Measurements from ENCODE around the gene FAM240B.

Gene FAM240B

DNA sequence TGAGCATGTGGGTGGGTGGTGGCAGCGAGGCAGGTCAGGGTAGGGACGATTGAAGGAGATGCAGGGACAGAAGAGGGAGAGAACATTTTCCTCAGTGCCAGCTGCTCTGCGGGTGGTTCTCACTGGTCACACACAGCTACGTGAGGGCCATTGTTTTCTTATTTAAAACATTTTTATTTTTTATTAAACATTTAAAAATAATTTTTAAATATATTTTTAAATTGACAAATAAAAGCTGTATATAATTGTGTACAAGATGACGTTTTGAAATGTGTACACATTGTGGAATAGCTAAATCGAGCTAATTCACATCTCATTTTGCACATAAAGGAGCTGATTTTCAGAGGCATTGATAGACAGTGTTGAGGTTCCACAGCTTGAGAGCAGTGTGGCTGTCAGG is 14.0 kb downstream of the FAM240B start:
- no peak for DNase-seq (ENCODE audit: low read depth, low spot score)
- H3K27ac ChIP-seq = no peak overlapping the region

DNA sequence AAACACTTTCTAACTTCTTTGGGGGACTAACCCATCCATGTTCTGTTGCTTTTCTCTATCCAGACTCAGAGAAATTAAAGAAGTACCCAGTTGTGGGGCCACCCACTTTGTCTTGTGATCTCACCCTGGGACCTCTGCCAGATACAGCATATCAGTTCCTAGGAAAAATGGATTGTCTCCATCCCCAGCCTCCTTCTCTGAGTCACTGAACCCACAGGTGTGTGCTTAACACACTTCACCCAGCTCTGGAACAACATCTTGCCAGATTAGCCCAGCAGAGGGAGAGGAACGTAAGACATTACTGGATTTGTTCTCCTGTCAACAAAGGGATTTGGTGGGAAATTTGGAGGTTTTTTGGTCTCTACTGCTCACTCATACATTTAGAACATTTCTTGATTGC is 19.2 kb downstream of the FAM240B start:
- H3K27ac ChIP-seq = no peak overlapping the region
- peak; percentile 60 for DNase-seq (ENCODE audit: low read depth, low spot score)

DNA sequence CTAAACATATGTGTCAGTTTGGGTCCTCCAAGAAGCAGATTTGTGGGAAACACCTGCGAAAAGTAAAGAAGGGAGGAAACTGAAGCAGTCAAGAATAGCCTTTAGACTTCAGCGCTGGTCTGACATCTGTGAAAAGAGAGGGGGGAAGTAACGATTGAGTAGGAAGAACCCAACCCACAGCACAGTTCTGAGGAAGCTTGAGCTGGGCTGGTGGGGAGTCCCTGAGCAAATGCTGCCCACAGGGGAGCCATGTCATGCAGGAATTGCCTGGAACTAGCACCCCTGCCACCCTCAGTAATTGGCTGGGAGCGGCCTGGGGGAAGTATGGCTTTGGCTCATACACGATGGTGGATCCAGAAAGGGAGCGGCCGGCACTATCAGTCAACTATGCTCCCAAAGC is 20.6 kb downstream of the FAM240B start:
- DNase-seq (ENCODE audit: low read depth, low spot score) = no peak
- H3K27ac ChIP-seq = no peak overlapping the region

DNA sequence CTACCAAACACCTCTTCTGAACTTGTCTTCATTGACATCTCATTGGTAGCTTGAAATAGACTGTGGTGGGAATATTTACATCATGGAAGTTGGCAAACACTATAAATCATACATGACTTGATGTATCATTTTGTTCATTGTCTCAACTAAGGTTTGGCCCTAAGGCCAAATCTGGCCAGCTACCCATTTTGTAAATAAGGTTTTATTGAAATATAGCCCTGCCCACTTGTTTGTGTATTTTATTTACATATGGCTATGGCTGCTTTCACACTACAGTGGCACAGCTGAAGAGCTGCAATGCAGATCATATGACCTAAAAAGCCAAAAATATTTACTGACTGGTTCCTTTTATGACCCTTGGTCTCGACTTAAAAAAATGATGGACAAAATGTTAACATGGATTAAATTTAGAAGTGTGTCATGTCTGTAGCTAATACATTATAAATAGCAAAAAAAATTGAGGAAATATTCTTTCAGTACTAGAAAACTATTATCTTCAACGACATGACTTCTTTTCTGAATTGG is 22.1 kb downstream of the FAM240B start:
- no peak overlapping the region for H3K27ac ChIP-seq
- no peak for DNase-seq (ENCODE audit: low read depth, low spot score)

DNA sequence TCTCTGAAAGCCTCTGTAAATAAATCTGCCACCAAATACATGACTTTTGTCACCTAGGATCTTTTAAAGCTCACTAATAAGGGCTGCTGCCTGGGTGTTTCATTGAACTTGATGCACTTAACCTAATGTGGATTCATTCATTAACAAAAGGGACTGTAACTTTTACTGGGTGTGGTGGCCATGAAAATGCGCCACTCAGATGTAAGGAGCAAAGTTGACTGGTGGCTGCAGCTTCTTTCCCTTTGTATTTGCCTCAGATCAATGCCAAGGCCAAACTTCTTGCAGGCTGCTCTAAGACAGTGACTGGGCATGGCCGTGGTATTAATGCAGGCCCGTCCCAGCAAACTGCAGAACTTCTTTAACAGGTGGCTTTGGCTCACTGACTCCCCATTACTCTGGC is 22.9 kb downstream of the FAM240B start:
- H3K27ac ChIP-seq = no peak overlapping the region
- DNase-seq (ENCODE audit: low read depth, low spot score) = no peak

DNA sequence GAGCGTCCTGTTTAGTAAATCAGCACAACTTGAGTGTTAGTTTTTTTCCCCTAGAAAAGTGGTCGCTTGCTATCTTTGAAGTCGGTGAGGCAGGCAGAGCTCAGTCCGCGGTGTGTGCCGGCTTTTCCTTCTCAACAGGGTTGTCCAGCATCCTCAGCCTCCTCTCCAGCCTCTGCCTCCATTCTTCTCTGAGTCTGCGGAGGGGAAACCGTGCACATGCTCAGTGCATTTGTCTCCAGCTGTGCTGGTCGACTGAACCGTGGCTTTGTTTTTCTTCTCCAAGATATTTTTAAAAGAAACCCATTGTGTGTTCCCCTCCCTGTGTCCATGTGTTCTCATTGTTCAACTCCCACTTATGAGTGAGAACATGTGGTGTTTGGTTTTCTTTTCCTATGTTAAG is 25.3 kb downstream of the FAM240B start:
- no peak overlapping the region for H3K27ac ChIP-seq
- no peak for DNase-seq (ENCODE audit: low read depth, low spot score)

DNA sequence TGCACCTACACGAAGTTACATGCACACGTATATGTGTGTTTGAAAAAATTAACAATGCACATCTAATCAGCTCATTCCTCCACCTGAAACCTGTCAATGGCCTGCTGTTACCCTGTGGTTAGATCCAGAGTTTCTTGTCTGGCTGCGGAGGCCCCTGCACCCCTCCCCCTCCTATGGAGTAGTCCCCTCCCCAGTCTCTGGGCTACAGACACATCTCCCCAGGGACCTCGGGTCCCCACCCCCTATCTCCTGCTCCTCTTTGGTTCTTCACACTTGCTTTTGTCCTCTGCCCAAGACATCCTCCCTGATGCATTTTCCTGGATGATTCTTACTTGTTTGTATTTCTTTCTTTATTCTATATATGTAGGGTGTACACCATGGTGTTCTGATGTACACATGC is 27.2 kb downstream of the FAM240B start:
- no peak for DNase-seq (ENCODE audit: low read depth, low spot score)
- no peak overlapping the region for H3K27ac ChIP-seq

DNA sequence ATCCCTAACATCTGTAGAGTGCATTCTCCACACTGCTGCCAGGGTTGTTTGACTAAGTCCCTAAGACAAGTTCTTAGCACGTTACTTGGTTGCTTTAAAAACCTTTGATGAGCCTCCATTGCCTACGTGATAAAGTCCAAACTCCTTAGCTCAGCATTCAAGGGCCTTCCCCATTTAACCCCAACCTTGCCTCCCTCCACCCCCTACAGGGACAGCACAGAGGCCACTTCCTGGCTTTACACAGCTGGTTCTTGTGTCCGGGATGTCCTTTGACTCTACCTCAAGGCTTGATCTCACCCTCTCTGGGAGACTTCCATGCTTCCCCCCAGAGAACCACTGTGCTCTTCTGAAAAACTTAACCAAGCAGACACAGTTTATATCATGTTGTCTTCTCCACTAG is 29.4 kb downstream of the FAM240B start:
- no peak overlapping the region for H3K27ac ChIP-seq
- DNase-seq (ENCODE audit: low read depth, low spot score) = no peak

DNA sequence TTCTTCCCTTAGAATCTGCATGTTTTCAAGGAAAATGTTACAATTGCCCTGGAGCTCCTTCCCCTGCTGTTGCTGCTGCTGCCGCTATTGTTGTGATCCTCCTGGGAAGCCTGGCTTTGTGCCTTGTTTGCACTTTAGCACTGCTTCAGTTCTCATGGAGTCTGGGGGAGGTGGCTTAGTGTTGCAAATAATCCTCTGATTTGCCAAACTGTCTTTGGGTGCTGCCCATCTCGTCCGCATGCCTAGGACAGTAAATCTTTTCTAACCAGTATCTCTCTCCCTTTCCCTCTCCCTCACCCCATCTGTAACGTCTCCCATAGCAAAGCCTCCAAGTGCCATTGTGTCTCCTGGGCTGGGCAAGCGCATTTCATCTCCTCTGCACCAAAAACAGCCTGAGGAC is 30.3 kb downstream of the FAM240B start:
- no peak overlapping the region for H3K27ac ChIP-seq
- no peak for DNase-seq (ENCODE audit: low read depth, low spot score)

DNA sequence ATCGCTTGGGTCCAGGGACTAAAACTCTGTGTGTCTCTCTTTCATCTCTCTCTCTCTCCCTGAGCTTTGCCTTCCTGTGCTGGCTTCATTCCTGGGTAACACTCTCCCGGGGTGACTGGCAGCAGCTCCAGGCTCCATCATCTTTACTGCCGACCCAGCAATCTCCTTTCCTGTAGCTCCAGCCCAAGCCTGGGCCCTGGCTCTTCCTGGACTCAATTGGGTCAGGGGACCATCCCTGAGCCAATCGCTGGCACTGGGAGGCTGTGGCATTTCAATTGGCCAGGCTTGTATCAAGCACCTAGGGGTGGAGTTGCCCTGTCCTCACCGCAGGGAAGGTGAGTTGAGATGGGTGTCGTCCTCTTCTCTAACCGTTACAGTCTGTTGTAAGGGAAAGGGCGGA is 31.9 kb downstream of the FAM240B start:
- no peak overlapping the region for H3K27ac ChIP-seq
- DNase-seq (ENCODE audit: low read depth, low spot score) = no peak

DNA sequence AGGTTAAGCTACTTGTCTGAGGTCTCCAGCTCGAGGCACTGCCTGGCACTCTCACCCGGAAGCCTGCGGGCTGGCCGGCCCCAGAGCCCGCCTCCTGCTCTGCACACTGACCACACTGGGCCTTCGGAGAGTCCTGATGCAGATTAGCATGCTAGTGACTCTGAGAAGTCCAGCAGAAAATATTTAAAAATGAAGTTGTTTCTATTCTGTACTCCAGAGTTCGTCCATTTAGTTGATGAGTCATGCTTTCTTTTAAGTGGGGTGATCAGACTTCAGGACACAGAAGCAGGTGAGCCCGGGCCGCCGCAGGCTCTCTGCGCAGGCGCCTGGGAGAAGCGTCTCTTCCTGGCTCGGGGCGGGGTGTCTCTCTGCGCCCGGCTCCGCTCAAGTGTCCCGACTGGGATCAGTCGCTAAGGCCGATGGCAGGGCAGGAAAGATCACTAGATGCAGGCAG is 32.5 kb downstream of the FAM240B start:
- no peak for DNase-seq (ENCODE audit: low read depth, low spot score)
- no peak overlapping the region for H3K27ac ChIP-seq

DNA sequence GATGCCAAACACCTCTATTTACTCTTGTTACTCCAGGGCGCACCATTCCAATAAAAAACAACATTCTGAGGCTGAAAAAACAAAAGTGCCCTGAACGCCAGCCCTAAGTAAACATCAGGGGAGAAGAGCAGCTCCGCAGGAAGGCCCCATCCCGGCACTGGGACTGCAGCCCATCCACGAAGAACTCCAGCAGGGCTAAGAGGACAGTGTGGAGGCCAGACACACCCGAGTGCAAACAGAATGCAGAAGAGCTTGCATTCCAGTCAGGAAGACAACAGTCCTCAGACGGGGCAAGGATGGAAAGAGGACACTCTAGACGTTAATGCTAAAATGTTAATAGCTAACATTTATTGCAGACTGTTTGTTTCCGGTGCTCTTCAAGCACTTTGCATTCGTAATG is 33.0 kb downstream of the FAM240B start:
- no peak overlapping the region for H3K27ac ChIP-seq
- no peak for DNase-seq (ENCODE audit: low read depth, low spot score)

DNA sequence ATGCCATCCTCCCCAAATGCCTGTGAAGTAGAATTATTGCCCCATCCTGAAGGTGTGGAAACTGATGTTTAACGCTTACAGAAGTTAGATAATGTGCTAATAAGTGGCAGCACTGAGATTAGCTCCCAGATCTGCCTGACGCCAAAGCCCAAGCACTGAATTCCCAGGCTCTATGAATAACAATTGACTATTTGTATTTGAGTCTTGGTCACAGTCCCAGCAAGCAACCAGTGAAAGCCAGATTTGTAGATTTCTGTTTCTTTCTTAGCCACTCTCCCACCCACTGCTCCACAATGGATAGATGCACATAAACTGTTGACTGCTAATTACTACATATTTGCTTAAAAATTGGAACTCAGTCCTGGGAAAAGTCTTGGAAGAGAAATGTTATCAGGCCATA is 34.4 kb downstream of the FAM240B start:
- no peak for DNase-seq (ENCODE audit: low read depth, low spot score)

DNA sequence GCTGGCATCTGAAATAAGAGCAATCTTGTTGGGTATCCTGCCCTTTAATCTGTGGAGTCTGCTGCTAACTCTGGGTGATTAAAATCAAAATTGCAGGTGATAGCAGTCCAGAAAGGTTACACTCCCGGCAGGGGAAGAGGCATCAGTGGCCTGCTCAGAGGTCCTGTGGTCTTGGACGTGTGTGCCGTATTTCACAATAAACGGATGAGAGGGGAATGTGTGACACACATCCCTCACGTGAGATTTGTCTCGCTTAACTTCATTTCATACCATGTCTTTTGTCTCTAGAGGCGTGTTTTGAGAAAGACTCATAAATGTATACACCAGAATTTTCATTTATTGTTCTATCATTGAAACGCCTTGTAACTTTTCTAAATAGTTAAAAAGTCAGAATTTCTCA is 36.6 kb downstream of the FAM240B start:
- H3K27ac ChIP-seq = peak overlapping the region; percentile 79
- DNase-seq (ENCODE audit: low read depth, low spot score) = no peak

More for the DNA sequence above, 34.4 kb downstream of the FAM240B start:
- no peak overlapping the region for H3K27ac ChIP-seq

DNA sequence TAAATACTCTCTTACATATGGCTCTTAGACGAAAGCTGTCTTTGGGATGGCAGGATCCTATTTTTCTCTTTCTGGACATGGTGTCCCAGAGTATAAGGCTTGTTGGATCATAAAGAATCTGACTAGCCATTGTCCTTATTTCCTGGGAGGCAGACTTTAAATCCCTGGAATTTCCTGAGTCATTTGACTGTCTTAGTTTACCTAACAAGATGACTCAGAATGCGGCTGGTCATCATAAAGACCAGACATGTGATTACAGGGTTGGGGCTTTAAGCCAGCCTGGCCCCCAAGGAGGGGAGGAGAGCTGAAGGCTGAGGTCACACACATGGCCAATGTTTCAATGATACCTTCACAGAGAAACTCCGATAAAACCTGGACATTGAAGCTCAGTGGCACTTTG is 37.2 kb downstream of the FAM240B start:
- H3K27ac ChIP-seq = peak overlapping the region; percentile 79
- DNase-seq (ENCODE audit: low read depth, low spot score) = peak; percentile 69

DNA sequence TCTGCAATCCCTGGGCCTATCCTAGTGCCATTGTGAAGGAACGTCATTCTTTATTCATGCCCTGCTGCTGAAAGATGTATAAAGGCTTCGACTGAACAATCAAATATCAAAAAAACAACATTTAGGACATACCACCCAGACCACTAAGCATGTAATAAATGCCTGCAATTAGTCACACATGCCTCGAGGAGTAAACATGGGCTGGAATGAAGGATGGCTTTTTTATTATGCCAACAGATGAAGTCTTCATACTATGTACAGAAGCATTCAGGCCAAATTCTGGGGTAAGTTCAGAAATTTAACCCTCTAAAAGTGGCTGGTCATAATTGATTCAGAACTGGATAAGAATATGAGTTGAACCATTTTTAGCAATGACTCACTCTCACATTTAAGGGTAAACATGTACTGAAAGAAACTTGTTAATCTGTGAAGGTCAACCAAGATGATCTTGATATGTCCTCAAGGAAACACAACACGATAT is 38.1 kb downstream of the FAM240B start:
- H3K27ac ChIP-seq = peak overlapping the region; percentile 79

DNA sequence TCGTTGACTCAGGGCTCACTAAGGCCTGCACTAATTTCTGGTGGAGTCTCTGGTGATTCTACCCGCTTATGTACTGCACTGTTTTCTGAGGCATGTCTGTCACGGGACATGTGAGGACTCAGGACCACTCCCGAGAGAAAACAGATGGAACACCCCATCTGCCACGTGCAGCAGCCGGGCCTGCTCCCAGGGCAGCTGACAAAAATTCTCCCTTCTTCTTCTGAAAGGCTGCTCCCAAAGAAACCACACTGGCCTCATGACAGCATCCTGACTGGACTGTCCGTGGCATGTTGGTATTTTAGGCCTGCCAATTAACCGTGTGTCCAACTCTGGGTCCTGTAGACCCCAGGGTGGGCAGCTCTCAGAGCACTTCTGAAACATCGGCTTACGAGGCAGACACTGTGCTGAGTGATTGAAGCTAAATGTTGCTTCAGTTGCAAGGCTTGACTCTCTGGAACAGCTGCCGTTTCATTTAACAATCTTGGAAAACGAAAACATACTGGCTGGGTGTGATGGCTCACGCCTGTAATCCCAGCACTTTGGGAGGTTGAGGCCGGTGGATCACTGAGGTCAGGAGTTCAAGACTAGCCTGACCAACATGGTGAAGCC is 39.0 kb downstream of the FAM240B start:
- H3K27ac ChIP-seq = peak overlapping the region; percentile 79
- no peak for DNase-seq (ENCODE audit: low read depth, low spot score)

More for the DNA sequence above, 38.1 kb downstream of the FAM240B start:
- peak; percentile 67 for DNase-seq (ENCODE audit: low read depth, low spot score)

DNA sequence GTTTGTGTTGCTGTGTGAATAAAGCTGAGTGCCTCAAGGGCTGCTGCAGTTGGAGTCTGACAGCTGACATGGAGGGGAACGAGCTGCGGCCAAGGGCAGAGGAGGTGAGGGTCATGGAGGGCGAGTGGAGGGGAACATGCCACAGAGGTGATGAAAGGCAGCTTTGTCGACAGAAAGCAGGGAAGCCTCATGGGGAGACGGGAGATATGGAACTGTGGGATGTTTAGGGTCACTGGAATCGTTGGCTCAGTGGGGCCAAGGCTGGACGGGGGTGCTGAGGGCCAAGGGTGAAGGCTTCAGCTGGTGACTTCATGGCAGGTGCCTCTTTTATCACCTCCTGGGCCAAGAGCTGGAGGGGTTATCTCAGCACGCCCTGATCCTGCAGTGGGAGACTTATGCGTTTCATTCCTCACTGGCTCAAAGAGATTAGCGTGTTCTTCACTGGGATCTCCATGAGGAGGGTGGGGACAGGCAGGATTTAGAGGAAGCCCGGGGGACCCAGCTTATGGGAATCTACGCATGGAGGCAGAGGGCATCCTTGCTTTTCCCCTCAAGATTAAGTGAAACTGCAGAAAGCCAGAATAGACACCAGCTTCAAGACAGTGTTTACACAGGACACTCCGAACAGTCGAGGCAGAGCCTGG is 42.2 kb downstream of the FAM240B start:
- DNase-seq (ENCODE audit: low read depth, low spot score) = no peak
- no peak overlapping the region for H3K27ac ChIP-seq

DNA sequence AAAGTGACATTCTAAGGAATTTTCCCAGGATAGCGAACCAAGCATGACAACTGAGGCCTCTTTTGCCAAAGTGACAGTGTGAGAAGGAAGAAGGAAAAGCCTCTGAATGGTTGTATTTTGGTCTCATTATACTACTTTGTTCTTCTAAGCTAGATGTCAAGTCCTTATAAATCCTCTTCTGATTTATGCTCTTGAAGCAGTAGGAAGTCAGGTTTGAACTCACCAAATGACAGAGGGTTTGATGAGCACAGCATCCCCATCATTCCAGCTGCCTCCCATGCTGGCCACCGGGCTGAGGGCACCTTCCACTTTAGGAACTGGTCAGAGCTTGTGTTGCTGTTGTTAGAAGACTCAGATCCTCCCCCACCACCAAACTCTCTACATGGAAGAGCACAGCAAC is 44.1 kb downstream of the FAM240B start:
- no peak overlapping the region for H3K27ac ChIP-seq
- DNase-seq (ENCODE audit: low read depth, low spot score) = no peak

DNA sequence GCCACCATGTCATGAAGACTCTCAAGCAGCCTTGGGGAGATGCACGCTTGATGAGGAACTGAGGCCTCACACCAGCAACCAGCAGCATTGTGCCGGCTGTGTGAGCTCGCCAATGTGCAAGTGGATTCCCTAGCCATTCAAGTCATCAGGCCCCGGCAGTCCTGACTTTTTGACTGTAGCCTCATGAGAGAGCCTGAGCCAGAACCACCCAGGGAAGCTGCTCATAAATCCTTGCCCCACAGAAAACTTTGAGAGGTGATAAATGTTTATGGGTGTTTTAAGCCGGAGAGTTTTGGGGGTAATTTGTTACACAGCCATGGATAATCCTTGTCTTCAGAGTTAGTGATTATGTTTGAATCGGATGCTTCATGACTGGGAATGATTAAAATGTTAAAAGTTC is 44.7 kb downstream of the FAM240B start:
- no peak overlapping the region for H3K27ac ChIP-seq
- no peak for DNase-seq (ENCODE audit: low read depth, low spot score)

DNA sequence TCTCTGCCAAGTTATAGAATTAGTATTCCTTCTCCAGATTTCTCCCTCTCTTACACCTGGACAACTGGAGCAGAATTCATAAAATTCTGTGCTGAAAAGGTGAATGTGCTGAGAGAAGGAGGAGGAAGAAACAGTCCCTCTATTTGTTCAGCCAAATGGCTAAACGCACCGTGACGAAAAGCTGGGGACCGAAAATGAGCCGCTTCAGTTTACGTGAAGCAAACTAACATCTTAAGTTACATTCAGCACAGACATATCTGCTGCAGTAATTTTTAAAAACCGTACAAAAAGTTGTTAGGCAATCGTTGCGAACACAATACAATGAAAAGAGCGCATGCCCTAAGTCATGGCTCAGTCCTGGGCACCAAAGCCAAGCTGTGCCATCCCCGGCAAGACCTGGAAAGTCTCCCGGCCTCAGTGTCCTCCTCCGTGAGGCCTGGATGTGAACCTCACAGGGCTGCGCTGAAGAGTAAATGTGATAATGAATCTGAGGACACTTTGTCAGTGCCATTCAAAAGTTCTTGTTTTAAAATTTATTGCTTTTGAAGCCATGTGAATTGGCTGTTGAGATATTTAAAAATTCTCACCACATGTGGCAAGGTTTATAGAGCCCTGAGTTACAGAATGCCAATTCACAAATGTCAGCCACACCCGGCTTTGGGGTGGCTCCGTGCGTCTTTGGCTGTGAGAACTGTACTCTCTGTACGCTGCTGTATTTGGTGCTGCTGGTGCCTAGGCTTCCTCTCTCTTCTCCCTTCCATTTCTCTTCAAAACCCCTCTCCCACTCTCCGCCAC is 46.3 kb downstream of the FAM240B start:
- no peak overlapping the region for H3K27ac ChIP-seq
- no peak for DNase-seq (ENCODE audit: low read depth, low spot score)

Data from epithelial cell of prostate (primary cell).